ACC112 (cell line): ENCODE data around the gene ZNF232.
A peak's percentile ranks its signal among the peaks of the same experiment; 100 is the strongest.
"Not testable (repeated sequence)": the region's sequence is repeated elsewhere in the genome, so short reads cannot be mapped to it uniquely, and the experiment has no call there.

Experiments
- H2AFZ ChIP-seq: fragments of 200-600 bp; sonication (generic); one replicate; pipeline ENCODE4 v1.6.0; 2017; ENCODE audit warnings: antibody characterized with exemption, low read length; ENCODE audit not compliant: unreplicated experiment
- H3K27ac ChIP-seq: fragments of 200-600 bp; sonication (generic); 2 replicates; pipeline ENCODE4 v1.5.1; 2014; ENCODE audit warnings: low read depth, mild to moderate bottlenecking, antibody characterized with exemption, low read length, moderate library complexity
- H3K27me3 ChIP-seq: fragments of 200-600 bp; sonication (generic); 2 replicates; pipeline ENCODE4 v1.6.1; 2014; ENCODE audit warnings: mild to moderate bottlenecking, antibody characterized with exemption, low read length, moderate library complexity, mixed read lengths; ENCODE audit not compliant: insufficient read depth
- H3K36me3 ChIP-seq: fragments of 200-600 bp; sonication (generic); 2 replicates; pipeline ENCODE4 v1.6.1; 2016; ENCODE audit warnings: mild to moderate bottlenecking, antibody characterized with exemption, low read length, moderate library complexity, mixed read lengths; ENCODE audit not compliant: insufficient read depth
- H3K4me1 ChIP-seq: fragments of 200-600 bp; sonication (generic); one replicate; pipeline ENCODE4 v1.6.1; 2016; ENCODE audit warnings: low read length, mixed read lengths; ENCODE audit not compliant: insufficient read depth, unreplicated experiment, control insufficient read depth
- H3K4me3 ChIP-seq: fragments of 200-600 bp; sonication (generic); 2 replicates; pipeline ENCODE4 v1.5.1; 2014; ENCODE audit warnings: mild to moderate bottlenecking, low read depth, low read length
- H3K79me2 ChIP-seq: fragments of 200-600 bp; sonication (generic); one replicate; pipeline ENCODE4 v1.6.0; 2016; ENCODE audit warnings: low read length; ENCODE audit not compliant: control insufficient read depth, unreplicated experiment, insufficient read depth

Gene ZNF232

GRCh38 chr17:5092218-5093010, 19.3 kb downstream of the ZNF232 start:
- H3K79me2 ChIP-seq: no peaks in the 10 kb centered on the region
- H3K36me3 ChIP-seq: peaks cover 71% of the 10 kb centered on the region
- H3K4me1 ChIP-seq: no peaks in the 10 kb centered on the region
- H3K27me3 ChIP-seq: peaks cover 13% of the 10 kb centered on the region
- no peak overlapping the region for H3K27ac ChIP-seq
- no peak overlapping the region for H3K4me3 ChIP-seq
- no peak overlapping the region for H2AFZ ChIP-seq

DNA sequence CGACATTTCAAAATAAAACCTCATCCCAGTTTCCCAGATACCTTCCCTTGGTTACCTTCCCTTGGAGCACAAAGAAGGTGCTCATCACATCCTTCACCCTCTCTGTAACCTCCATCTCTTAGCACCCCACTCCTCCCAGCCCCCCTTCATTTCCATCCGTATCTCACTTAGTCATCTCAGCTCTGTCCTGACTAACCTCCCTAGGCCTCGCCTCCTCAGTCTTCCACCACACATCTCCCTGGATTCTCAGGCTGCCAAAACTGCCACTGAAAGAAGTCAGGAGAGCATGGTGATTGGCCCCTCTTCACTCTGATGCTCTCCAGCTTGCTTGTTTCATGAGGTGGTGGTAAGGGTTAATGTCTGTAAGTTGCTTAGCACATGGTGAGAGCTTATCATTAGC, 31.1 kb downstream of the ZNF232 start:
- Histone ChIP-seq H3K79me2 (peaks cover 10% of the 10 kb centered on the region), H3K27ac (no peak overlapping the region), H3K27me3 (no peaks in the 10 kb centered on the region), H2AFZ (no peak overlapping the region), H3K36me3 (peaks cover 19% of the 10 kb centered on the region), H3K4me3 (no peak overlapping the region), H3K4me1 (peaks cover 6% of the 10 kb centered on the region)

- peaks cover 6% of the 10 kb centered on the region for H3K4me1 ChIP-seq
- H3K36me3 ChIP-seq: peaks cover 12% of the 10 kb centered on the region
- H3K27me3 ChIP-seq: no peaks in the 10 kb centered on the region
- peak within 1 kb of the TSS; percentile 92 for H2AFZ ChIP-seq
- H3K79me2 ChIP-seq: peaks cover 10% of the 10 kb centered on the region
- H3K27ac ChIP-seq: peak within 1 kb of the TSS; percentile 29; the same call in 1 of the 2 replicates
- peak within 1 kb of the TSS; percentile 93 for H3K4me3 ChIP-seq
These were observed 33.3 kb downstream of the ZNF232 start, which contains the start of gene ZFP3 for GRCh38 chr17:5078106-5079028. Gene ZFP3 (plus strand): TSS chr17:5078467. CDS start chr17:5091505, 13,038 bp downstream.

GRCh38 chr17:5077781-5078105, 33.9 kb downstream of the ZNF232 start:
- H3K79me2 ChIP-seq: peaks cover 10% of the 10 kb centered on the region
- H3K36me3 ChIP-seq: peaks cover 7% of the 10 kb centered on the region
- no peaks in the 10 kb centered on the region for H3K27me3 ChIP-seq
- peaks cover 6% of the 10 kb centered on the region for H3K4me1 ChIP-seq
- peak overlapping the region; percentile 93 for H3K4me3 ChIP-seq
- peak overlapping the region; percentile 92 for H2AFZ ChIP-seq
- peak overlapping the region; percentile 29; the same call in 1 of the 2 replicates for H3K27ac ChIP-seq

- Histone ChIP-seq H3K4me3 (peak overlapping the region; percentile 93), H2AFZ (peak overlapping the region; percentile 92), H3K79me2 (peaks cover 10% of the 10 kb centered on the region)
- H3K36me3 ChIP-seq, H3K4me1 ChIP-seq, H3K27me3 ChIP-seq, H3K27ac ChIP-seq: not testable (repeated sequence)
These were observed 34.4 kb downstream of the ZNF232 start for GRCh38 chr17:5077275-5077674.

DNA sequence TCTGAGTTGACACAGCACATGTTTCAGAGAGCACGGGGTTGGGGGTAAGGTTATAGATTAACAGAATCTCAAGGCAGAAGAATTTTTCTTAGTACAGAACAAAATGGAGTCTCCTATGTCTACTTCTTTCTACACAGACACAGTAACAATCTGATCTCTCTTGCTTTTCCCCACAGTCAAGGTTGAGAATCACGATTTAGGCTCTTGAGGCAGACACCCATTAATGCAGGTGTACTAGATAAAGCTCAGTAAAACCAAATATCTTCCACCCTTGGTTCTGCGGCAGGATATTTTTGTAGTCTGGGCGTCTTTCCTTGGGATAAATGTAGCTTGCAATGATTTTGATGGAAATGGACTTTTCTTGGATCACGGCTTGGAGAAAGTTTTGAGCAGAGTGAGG, 36.2 kb downstream of the ZNF232 start:
- H3K36me3 ChIP-seq, H3K27ac ChIP-seq, H3K27me3 ChIP-seq, H3K4me1 ChIP-seq, H2AFZ ChIP-seq, H3K4me3 ChIP-seq: not testable (repeated sequence)
- H3K79me2 ChIP-seq: peaks cover 10% of the 10 kb centered on the region

- Histone ChIP-seq H3K79me2 (no peaks in the 10 kb centered on the region), H3K4me1 (no peaks in the 10 kb centered on the region), H2AFZ (no peak overlapping the region), H3K4me3 (no peak overlapping the region), H3K27me3 (no peaks in the 10 kb centered on the region), H3K27ac (no peak overlapping the region), H3K36me3 (no peaks in the 10 kb centered on the region)
These were observed 42.0 kb downstream of the ZNF232 start for GRCh38 chr17:5069724-5070123.

GRCh38 chr17:5068236-5068635, 43.4 kb downstream of the ZNF232 start:
- H3K27ac ChIP-seq: no peak overlapping the region

DNA sequence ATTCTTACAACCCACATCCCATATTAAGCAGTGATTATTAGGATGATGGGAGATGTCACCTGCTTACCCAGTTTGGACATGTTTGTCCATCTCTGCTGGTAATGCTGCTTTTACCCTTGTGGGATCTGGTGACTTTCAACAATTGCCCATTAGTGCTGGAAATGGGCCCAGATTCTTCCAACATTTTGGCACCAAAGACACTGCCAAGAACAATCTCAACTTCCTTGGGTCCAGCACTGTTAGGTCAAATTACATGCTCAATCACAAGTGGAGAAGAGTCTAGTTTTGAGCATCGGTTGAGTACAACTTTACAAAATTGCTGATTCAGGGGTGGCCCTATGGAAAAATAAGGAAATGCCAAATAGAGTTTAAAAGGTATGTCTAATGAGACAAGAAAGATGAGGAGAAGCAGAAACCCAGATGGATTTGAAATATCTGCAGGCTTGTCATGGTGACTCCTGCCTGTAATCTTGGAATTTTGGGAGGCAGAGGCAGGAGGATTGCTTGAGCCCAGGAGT, 46.4 kb downstream of the ZNF232 start:
- Histone ChIP-seq H3K27me3 (no peaks in the 10 kb centered on the region), H2AFZ (no peak overlapping the region), H3K4me1 (no peaks in the 10 kb centered on the region), H3K79me2 (no peaks in the 10 kb centered on the region), H3K36me3 (no peaks in the 10 kb centered on the region), H3K4me3 (no peak overlapping the region), H3K27ac (no peak overlapping the region)

More at GRCh38 chr17:5068236-5068635, 43.4 kb downstream of the ZNF232 start:
- Histone ChIP-seq H3K4me1 (no peaks in the 10 kb centered on the region), H3K27me3 (no peaks in the 10 kb centered on the region), H3K4me3 (no peak overlapping the region), H3K79me2 (no peaks in the 10 kb centered on the region), H3K36me3 (no peaks in the 10 kb centered on the region), H2AFZ (no peak overlapping the region)
